Posterior cingulate gyrus (tissue), 11 donors: Measurements from ENCODE around the gene GNAT1.

Experiments used
- DNase-seq, 10 donors: peaks; one replicate each; pipeline versions ENCODE4 v3.0.0 to v3.0.0-alpha.2; 2020 to 2021; ENCODE audit warnings: mixed read lengths in 3 of 10
- intact Hi-C: fragments of 100-400 bp; cut with DNase I; formaldehyde crosslinking; loops from one replicate; pipeline ENCODE4 v1.15.1; 2023

GNAT1 gene

GRCh38 chr3:50162034-50162883 is 29.2 kb upstream of the GNAT1 start:
- no peak for DNase-seq
- intact Hi-C loops: no loop called here

GRCh38 chr3:50163572-50164455 is 27.6 kb upstream of the GNAT1 start:
- peak; percentile 37 to 96 (median 79) for DNase-seq
- intact Hi-C loops: no loop called here

DNA sequence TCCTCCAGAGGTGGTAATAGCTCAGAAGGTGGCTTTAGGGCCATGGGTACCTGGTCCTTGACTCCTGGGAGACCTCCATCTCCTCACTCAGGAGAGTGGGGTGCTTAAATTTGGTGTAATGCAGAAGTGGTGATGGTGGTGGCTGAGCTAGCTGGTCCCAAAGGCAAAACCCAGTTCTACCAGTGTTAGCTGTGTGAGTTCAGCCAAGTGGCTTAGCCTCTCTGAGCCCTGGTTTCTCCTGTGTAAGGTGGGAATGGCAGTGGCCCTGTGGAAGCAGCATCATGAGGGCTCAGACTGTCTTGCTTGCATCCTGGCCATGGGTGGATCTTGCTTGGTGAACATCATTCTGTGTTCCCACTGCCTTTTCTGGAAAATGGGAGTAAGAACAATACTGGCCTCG is 26.9 kb upstream of the GNAT1 start:
- intact Hi-C loops: no loop called here
- DNase-seq: no peak

GRCh38 chr3:50164984-50165909 is 26.2 kb upstream of the GNAT1 start:
- DNase-seq: peak in 7 of 10 donors; percentile 20 to 91 (median 28)
- intact Hi-C loops: no loop called here

DNA sequence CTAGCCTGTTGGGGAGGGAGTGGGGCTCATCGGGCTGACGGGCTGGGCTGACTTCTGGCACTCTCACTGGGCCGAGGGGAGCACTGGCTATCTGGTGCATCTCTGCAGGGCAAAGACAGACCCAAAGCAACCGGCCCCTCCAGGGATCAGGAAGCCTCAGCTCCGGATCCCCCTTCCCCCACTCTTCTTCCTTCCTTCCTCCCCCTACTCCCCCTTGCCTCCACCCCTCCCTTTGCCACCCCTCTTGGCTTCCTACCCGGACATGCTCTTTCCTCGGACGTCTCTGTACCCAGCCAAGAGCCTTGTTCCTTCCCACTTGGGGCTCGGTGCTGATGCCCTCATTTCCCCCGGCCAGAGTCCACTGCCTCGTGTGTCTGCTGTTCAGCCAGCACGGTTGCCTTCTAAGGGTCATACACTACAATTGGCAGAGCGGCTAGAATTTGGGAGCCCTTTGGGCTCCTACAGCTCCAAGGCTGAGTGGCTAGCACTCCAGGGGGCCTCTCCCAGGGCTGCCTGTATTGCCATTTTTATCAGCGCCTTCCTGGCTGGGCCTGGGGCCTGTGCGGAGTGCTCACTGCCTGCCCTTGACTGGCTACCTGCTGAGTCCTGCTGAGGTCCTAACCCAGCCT is 25.4 kb upstream of the GNAT1 start:
- intact Hi-C loops: no loop called here
- no peak for DNase-seq

DNA sequence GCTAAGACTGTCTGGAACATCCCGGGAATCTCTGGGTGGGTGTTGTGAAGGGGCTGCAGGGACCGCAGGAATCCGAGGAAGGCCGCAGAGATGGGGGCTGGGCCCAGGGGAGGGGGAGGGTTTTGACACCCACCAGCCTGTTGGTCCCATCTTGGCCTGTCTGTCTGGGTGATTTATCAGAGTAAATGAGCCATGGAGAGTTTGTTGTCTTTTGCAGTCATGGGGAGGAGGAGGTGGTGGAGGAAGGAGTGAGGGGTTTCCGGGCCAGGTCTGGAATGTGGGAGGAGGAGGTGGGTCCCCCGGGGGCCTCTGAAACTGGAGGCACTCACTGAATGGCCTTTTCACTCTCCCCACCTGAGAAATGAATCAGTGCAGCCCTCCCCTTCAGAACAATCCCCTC is 24.8 kb upstream of the GNAT1 start:
- DNase-seq: no peak
- intact Hi-C loops: no loop called here

DNA sequence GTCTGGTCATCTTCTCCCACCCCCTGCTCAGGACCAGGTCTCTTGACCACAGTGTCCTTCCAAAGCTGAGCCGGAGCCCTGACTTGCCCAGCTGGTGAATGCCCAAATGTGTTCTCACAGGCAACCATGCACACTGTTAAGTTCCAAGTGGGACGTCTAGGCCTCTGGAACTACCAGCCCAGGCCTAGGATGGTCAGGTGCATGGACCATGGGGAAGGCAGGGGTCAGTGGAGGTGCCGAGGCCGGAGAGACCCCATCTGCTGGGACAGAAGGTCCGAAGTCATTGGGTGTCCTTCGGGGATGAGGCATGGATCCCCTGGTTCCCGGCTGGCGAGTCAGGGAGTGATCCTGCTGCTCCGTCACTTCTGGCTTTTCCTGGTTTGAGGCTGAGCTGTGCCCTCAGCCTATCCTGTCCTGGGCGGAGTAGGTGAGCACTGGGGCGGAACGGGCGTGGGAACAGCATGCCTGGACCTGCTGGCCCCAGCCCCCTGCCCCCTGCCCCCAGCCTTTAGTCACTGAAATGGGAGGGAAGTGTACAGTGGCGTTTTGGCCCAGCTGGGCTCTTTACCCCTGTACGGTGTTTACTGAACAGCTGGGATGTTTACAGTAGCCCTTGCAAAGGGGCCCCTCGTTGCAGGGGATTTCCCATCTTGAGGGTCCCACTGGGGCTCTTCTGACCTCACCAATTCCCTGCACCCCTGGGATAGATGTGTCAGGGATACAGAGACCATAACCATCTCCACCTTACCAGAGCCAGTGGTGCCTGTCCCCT is 24.2 kb upstream of the GNAT1 start:
- DNase-seq: no peak
- intact Hi-C loops: no loop called here

- DNase-seq: no peak
- intact Hi-C loops: no loop called here
Observed at GRCh38 chr3:50167841-50168209, 23.6 kb upstream of the GNAT1 start.

GRCh38 chr3:50168388-50168787 is 23.0 kb upstream of the GNAT1 start:
- intact Hi-C loops: no loop called here
- no peak for DNase-seq

DNA sequence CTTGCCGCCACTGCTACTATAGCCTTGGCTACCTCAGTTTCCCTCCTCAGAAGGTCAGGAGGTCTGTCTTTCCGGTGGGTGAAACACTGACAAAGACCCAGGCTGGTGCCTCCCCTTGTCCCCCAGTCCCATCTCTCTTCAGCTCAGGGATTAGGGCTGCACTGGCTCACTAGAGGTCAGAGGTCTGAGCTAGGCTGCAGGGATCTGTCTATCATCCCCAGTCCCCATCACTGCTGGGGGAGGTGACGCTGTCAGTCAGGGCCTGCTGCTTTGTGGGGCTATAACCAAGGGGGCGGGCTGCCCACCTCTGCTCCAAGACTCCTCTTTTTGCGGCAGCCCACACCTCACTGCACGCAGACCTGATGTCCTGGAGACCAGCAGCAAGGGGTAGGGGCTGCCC is 22.6 kb upstream of the GNAT1 start:
- intact Hi-C loops: no loop called here
- DNase-seq: no peak

- intact Hi-C loops: no loop called here
Observed at GRCh38 chr3:50169232-50169832, 22.1 kb upstream of the GNAT1 start.

GRCh38 chr3:50169858-50170257 is 21.6 kb upstream of the GNAT1 start:
- intact Hi-C loops: no loop called here
- DNase-seq: no peak

More at GRCh38 chr3:50169232-50169832, 22.1 kb upstream of the GNAT1 start:
- no peak for DNase-seq

- DNase-seq: no peak
- intact Hi-C loops: no loop called here
Observed at GRCh38 chr3:50170689-50171088, 20.7 kb upstream of the GNAT1 start.

DNA sequence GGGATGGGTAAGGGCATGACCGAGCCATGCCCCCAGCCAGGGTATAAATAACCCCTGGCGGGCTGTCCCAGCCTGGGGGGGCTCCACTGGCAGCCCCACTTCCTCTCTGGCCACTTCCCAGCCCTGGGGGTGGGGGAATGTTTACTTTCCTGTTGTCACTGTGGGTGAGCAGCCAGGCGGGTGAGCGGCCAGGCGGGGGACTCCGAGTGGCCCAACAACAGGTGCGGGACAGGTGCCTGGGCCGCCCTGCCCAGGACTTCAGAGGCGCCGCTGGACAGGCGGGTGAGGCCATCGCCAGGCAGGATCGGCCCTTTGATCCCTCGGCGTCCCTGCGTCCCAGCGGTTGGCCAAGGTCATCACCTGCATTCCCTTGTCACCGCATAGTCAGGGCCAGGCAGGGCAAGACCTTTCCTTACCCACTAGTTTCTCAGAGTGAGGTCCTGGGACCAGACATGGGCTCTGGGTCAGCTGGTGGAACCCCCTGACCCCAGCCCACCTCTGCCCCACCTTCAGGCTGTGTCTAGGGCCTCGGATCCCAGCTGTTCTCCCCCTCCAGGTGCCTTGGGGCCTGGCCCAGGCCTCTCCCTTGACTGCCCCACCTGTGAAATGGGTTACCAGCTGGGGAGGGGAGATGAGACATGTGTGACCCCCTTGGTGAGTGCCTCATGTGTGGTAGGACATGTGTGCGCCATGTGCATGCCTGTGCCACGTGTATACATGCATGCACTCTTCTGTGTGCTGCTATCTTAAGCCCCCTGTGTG is 19.7 kb upstream of the GNAT1 start:
- intact Hi-C loops: no loop called here
- no peak for DNase-seq

- DNase-seq: no peak
- intact Hi-C loops: no loop called here
Observed at GRCh38 chr3:50172626-50173220, 18.7 kb upstream of the GNAT1 start.

DNA sequence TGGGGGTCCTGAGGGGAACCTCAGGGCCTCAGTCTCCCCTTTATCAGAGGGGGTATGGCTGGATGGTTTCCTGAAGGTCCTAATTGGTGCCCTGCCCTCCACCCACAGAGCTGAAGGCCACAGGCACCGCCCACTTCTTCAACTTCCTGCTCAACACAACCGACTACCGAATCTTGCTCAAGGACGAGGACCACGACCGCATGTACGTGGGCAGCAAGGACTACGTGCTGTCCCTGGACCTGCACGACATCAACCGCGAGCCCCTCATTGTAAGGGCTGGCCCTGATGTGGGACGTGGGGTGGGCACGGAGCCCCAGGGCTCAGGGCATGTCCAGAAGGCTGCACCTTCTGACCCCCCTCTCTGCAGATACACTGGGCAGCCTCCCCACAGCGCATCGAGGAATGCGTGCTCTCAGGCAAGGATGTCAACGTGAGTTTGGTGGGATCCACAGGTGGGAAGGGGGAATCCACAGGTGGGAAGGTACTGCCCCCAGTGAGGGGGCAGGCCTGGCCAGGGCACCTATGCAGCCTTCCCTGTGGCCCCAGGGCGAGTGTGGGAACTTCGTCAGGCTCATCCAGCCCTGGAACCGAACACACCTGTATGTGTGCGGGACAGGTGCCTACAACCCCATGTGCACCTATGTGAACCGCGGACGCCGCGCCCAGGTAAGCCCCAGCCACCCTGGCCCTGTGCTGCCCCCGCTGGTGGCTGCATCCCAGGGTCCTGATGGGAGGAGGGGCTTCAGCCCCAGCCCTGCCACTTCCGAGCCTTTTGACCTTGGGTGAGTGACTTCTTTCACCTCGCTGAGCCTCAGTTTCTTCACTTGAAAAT is 17.5 kb upstream of the GNAT1 start:
- intact Hi-C loops: no loop called here
- DNase-seq: no peak

DNA sequence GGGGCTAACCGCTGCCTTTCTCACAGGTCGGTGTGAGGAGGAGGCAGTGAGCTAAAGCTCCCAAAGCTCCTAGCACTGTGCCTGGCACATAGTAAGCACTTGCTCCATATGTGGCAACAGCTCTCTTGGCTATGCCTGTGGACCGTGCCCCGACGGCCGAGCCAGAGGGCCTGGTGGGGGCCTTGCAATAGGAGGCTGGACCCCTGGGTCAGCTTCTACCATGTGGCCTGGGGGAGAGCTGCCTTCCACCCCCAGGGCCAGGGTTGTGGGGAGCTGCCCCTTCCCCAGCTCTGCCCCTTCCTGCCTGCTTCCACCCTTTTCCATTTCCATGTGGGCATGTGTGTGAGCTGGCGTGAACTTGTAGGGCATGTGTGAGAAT is 16.9 kb upstream of the GNAT1 start:
- no peak for DNase-seq
- intact Hi-C loops: no loop called here
